GM12878 (cell line): ENCODE data around the gene CDC37. TPM values are rescaled to one million over a fixed set of nuclear protein-coding genes. Genes with fewer than 3 reads are reported as not detected.

ENCODE experiments used
- ASH2L ChIP-seq: fragments of 300-600, 200-600 bp; sonication (generic); IDR thresholded peaks from 2 replicates; pipeline ENCODE4 v1.6.1; 2017; ENCODE audit warnings: low read depth, mild to moderate bottlenecking, borderline replicate concordance
- CHD4 ChIP-seq: fragments of 200-600 bp; sonication (generic); IDR thresholded peaks from 2 replicates; pipeline ENCODE4 v1.6.1; 2016; ENCODE audit warnings: mild to moderate bottlenecking
- LARP7 ChIP-seq: fragments of 450-650 bp; IDR thresholded peaks from 2 replicates; pipeline ENCODE4 v1.6.1; 2017; ENCODE audit warnings: mild to moderate bottlenecking
- MTA3 ChIP-seq: IDR thresholded peaks from 2 replicates; pipeline ENCODE4 v1.6.1; 2012; ENCODE audit warnings: low read length, inconsistent platforms, borderline replicate concordance
- MXI1 ChIP-seq: fragments of 150-350 bp; IDR thresholded peaks from 2 replicates; pipeline ENCODE4 v1.6.1; 2011; ENCODE audit warnings: low read depth, mild to moderate bottlenecking, inconsistent platforms, low read length, improper control_type of control experiment
- MYB ChIP-seq: fragments of 150-350 bp; IDR thresholded peaks from 2 replicates; pipeline ENCODE4 v1.6.1; 2014; ENCODE audit warnings: mild to moderate bottlenecking, low read depth, low read length, borderline replicate concordance
- NFYA ChIP-seq: IDR thresholded peaks from 2 replicates; pipeline ENCODE4 v1.6.1; 2011; ENCODE audit warnings: low read depth, mild to moderate bottlenecking, low read length, improper control_type of control experiment, borderline replicate concordance
- NR2C2 ChIP-seq: IDR thresholded peaks from 2 replicates; pipeline ENCODE4 v1.6.1; 2011; ENCODE audit warnings: borderline replicate concordance, low read depth; ENCODE audit not compliant: control insufficient read depth, insufficient read length
- POLR2AphosphoS5 ChIP-seq: IDR thresholded peaks from 2 replicates; pipeline ENCODE4 v1.6.1; 2011; ENCODE audit warnings: mild to moderate bottlenecking, low read length, inconsistent platforms
- PRDM15 ChIP-seq: fragments of 450-650 bp; formaldehyde crosslinking; IDR thresholded peaks from 2 replicates; pipeline ENCODE4 v1.4.0; 2020; ENCODE audit warnings: mild to moderate bottlenecking, moderate library complexity
- TCF7 ChIP-seq: IDR thresholded peaks from 2 replicates; pipeline ENCODE4 v1.6.1; 2014; ENCODE audit warnings: antibody characterized with exemption, borderline replicate concordance
- ZBTB11 ChIP-seq: fragments of 450-650 bp; formaldehyde crosslinking; IDR thresholded peaks from 2 replicates; pipeline ENCODE4 v1.5.0; 2022; ENCODE audit warnings: mild to moderate bottlenecking, missing genetic modification characterization
- ZNF24 ChIP-seq: fragments of 450-650 bp; IDR thresholded peaks from 2 replicates; pipeline ENCODE4 v1.6.1; 2017; ENCODE audit warnings: antibody characterized with exemption, mild to moderate bottlenecking
- ZZZ3 ChIP-seq: IDR thresholded peaks from 2 replicates; pipeline ENCODE4 v1.6.1; 2011; ENCODE audit warnings: low read depth; ENCODE audit not compliant: control insufficient read depth, insufficient read length
- polyA plus RNA-seq, 11 experiments: library from polyadenylated mRNA; depleted of rRNA in 4 of 11; unstranded in 6 of 11; stranded (reverse) in 5 of 11; fragments of >200 nt; fragmentation: Nextera tagmentation in 4 of 11; fragmentation: Illumina TruSeq in 1 of 11; extraction: Ambion mirVana in 4 of 11; extraction: Trizol in 1 of 11; gene quantifications; 1 replicate in 1 of 11; 2 replicates in 10 of 11; pipeline versions ENCODE4 v1.2.1 to v1.2.3, GENCODE V29; 2011 to 2016; ENCODE audit warnings: inconsistent platforms in 2 of 11, missing spikeins in 2 of 11, low read depth in 1 of 11
- total RNA-seq, 4 experiments: library from RNA; depleted of rRNA in 3 of 4; stranded (reverse); fragments of >200 nt in 3 of 4; fragmentation: Illumina TruSeq in 1 of 4; extraction: Trizol in 1 of 4; gene quantifications; 2 replicates each; pipeline versions ENCODE4 v1.2.1 to v1.2.3, GENCODE V29; 2013 to 2021

Gene CDC37
- total and polyA plus RNA-seq, 10 of the 15 experiments (the other 5 are each of a cell fraction or from before 2014, with no cell fraction given), result 4.7 to 265 (median 176) TPM

- TF ChIP-seq LARP7 (no peak), PRDM15 (no peak), TCF7 (no peak), MTA3 (no peak), ZZZ3 (no peak), ZBTB11 (CRISPR knock-in tag) (no peak), MYB (no peak), NFYA (no peak), MXI1 (no peak), POLR2AphosphoS5 (no peak), ZNF24 (no peak), ASH2L (no peak), CHD4 (no peak), NR2C2 (no peak)
Observed at GRCh38 chr19:10356431-10356830, 46.9 kb downstream of the CDC37 start (continued).
